Bronchial epithelial cell (primary cell): ENCODE measurements around the gene ESRRB. TPM values are rescaled to one million over a fixed set of nuclear protein-coding genes. Genes with fewer than 3 reads are reported as not detected.

Source experiments
- DNase-seq: peaks from one replicate; pipeline ENCODE4 v3.0.0-alpha.2; 2010; ENCODE audit warnings: low read depth
- FAIRE-seq: peaks from 2 replicates; lab custom pipeline; 2011; peaks lifted over from hg19 to GRCh38; lab: Jason Lieb, UNC
- H3K27me3 ChIP-seq: 2 replicates; pipeline ENCODE4 v1.5.1; 2011; ENCODE audit warnings: low read length; ENCODE audit not compliant: control insufficient read depth, insufficient read depth
- H3K36me3 ChIP-seq: 2 replicates; pipeline ENCODE4 v1.5.1; 2011; ENCODE audit warnings: low read length; ENCODE audit not compliant: control insufficient read depth, insufficient read depth
- H3K4me3 ChIP-seq: 2 replicates; pipeline ENCODE4 v1.5.1; 2011; ENCODE audit warnings: mild to moderate bottlenecking, low read depth, low read length, control low read depth
- total RNA-seq: library from RNA; depleted of rRNA; stranded (reverse); fragments of >200 nt; gene quantifications from 2 replicates; pipeline ENCODE4 v1.2.1, GENCODE V29; 2014
- TF ChIP-seq, protein P1 (sequence below): IDR thresholded peaks from 2 replicates; pipeline ENCODE4 v1.5.1; 2011; ENCODE audit warnings: mild to moderate bottlenecking, moderate library complexity, low read length, control low read depth, inconsistent platforms; ENCODE audit not compliant: insufficient read depth, severe bottlenecking

Gene ESRRB
- total RNA-seq, 1 donor from 2014 or later = not detected

DNA sequence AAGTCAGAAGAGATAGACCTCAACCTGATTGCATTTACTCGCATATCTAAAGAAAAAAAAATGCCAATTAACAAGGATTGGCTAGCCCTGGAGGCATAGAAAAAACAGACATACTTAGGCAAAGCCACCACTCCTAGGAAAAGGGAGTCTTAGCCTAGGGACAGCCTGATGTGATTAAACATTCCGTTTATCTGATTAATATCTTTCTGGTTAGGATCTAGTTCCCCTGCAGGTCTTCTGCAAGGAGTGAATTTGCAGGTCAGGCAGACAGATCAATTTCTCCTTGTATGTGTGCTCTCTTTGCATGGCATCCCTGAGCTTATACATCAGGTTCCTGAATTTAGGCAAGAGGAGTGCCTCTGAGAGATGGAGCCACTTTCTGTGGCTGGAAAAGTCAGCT, 70.5 kb downstream of the ESRRB start:
- FAIRE-seq = no peak
- TF ChIP-seq, protein P1, sequence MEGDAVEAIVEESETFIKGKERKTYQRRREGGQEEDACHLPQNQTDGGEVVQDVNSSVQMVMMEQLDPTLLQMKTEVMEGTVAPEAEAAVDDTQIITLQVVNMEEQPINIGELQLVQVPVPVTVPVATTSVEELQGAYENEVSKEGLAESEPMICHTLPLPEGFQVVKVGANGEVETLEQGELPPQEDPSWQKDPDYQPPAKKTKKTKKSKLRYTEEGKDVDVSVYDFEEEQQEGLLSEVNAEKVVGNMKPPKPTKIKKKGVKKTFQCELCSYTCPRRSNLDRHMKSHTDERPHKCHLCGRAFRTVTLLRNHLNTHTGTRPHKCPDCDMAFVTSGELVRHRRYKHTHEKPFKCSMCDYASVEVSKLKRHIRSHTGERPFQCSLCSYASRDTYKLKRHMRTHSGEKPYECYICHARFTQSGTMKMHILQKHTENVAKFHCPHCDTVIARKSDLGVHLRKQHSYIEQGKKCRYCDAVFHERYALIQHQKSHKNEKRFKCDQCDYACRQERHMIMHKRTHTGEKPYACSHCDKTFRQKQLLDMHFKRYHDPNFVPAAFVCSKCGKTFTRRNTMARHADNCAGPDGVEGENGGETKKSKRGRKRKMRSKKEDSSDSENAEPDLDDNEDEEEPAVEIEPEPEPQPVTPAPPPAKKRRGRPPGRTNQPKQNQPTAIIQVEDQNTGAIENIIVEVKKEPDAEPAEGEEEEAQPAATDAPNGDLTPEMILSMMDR = no peak
- Histone ChIP-seq H3K27me3 (peaks cover 2% of the 10 kb centered on the region), H3K36me3 (no peaks in the 10 kb centered on the region), H3K4me3 (no peak overlapping the region)
- DNase-seq = no peak

DNA sequence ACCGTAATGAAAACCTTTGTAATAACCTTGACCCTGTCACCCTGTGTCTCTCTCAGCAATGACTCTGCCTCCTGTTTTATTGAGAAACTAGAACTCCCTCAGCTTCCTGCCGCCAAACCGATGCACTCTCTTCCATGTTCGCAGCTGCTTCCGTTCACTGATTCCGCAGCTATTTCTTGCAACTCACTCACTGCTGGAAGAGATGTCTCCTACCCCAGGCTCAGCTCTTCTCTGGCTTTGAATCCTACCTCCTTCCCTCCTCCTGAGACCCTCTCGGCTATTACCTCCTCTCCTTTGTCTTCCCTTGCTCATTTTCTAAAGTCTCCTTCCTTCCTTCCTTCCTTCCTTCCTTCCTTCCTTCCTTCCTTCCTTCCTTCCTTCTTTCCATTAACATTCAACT, 71.0 kb downstream of the ESRRB start:
- Histone ChIP-seq H3K36me3 (no peaks in the 10 kb centered on the region), H3K27me3 (peaks cover 2% of the 10 kb centered on the region), H3K4me3 (no peak overlapping the region)
- DNase-seq = no peak
- no peak for FAIRE-seq
- TF ChIP-seq, protein P1 = no peak

GRCh38 chr14:76450476-76450875, 74.5 kb downstream of the ESRRB start:
- no peak for DNase-seq
- no peak overlapping the region for H3K4me3 ChIP-seq
- H3K27me3 ChIP-seq = peaks cover 2% of the 10 kb centered on the region
- H3K36me3 ChIP-seq = no peaks in the 10 kb centered on the region
- no peak for FAIRE-seq
- TF ChIP-seq, protein P1 = no peak

- no peak for FAIRE-seq
- TF ChIP-seq, protein P1 = peak; percentile 40
- DNase-seq = peak; percentile 18
- no peaks in the 10 kb centered on the region for H3K36me3 ChIP-seq
- H3K27me3 ChIP-seq = no peaks in the 10 kb centered on the region
- no peak overlapping the region for H3K4me3 ChIP-seq
These were observed 80.3 kb downstream of the ESRRB start for GRCh38 chr14:76456200-76456599.

DNA sequence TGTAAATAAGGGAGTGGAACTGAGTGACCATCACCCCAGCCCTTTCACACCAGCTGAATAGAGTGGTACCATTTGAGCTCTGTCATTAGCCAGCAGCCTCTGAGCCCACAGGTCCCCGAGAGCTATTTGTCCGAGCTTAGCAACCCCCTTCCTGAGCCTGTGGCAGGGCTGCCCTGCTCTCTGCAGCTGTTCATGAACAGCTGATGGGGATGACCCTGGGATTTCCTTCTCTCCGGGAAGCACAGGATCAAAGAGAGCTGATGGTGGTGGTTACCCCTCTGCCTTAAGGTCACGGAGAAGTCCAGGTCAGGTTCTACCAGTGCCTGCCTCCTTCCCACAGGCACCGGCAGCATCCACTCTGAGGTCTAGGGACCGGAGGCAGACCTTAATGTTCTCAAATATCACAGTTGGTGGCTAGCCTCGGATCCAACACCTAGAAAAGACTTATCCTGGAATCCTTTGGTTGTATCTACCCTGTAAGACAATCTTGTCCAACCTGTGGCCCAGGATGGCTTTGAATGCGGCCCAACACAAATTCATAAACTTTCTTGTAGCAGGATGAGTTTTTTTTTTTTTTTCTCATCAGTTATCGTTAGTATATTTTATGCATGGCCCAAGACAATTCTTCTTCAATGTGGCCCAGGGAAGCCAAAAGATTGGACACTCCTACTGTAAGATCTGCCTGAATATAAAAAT, 81.1 kb downstream of the ESRRB start:
- no peaks in the 10 kb centered on the region for H3K27me3 ChIP-seq
- H3K36me3 ChIP-seq = no peaks in the 10 kb centered on the region
- no peak for DNase-seq
- no peak overlapping the region for H3K4me3 ChIP-seq
- TF ChIP-seq, protein P1 = no peak
- no peak for FAIRE-seq

DNA sequence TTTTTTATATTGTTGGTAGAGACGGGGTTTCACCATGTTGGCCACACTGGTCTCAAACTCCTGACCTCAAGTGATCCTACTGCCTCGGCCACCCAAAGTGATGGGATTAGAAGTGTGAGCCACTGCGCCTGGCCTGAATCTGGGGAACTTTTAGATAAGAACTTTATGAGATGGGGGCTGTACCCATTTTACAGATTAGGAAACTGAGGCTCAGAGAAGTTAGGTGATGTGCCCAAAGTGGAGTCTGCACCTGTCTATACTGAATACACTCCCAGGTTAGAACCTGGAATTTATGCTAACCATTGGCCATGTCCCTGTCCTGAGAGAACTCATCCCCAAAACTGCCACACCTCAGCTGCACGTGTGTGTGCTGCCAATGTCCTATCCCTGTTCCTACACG, 81.9 kb downstream of the ESRRB start:
- no peak overlapping the region for H3K4me3 ChIP-seq
- TF ChIP-seq, protein P1 = no peak
- DNase-seq = no peak
- H3K36me3 ChIP-seq = no peaks in the 10 kb centered on the region
- H3K27me3 ChIP-seq = no peaks in the 10 kb centered on the region
- no peak for FAIRE-seq
